Liver (tissue), 3 donors: ENCODE results near the gene KIRREL3.

Experiments
- JUND ChIP-seq, 2 donors: IDR thresholded peaks; 2 replicates each; pipeline ENCODE4 v1.6.1; 2016; ENCODE audit warnings: antibody characterized with exemption in 2 of 2
- TAF1 ChIP-seq: conservative IDR thresholded peaks from 2 replicates; pipeline ENCODE4 v1.6.1; 2016; ENCODE audit warnings: antibody characterized with exemption, mild to moderate bottlenecking
- YY1 ChIP-seq: IDR thresholded peaks from 2 replicates; pipeline ENCODE4 v1.6.1; 2016; ENCODE audit warnings: antibody characterized with exemption, mild to moderate bottlenecking
- TF ChIP-seq, protein P1 (sequence below): fragments of 150-350 bp; IDR thresholded peaks from 2 replicates; pipeline ENCODE4 v1.5.1; 2017; ENCODE audit warnings: improper control_type of control experiment, low read depth, low read length; ENCODE audit not compliant: missing input control
- TF ChIP-seq, protein P2 (sequence below): IDR thresholded peaks from 2 replicates; pipeline ENCODE4 v1.6.1; 2016; ENCODE audit warnings: antibody characterized with exemption, mild to moderate bottlenecking
- donor health status: healthy.
- donor health status: healthy.

DNA sequence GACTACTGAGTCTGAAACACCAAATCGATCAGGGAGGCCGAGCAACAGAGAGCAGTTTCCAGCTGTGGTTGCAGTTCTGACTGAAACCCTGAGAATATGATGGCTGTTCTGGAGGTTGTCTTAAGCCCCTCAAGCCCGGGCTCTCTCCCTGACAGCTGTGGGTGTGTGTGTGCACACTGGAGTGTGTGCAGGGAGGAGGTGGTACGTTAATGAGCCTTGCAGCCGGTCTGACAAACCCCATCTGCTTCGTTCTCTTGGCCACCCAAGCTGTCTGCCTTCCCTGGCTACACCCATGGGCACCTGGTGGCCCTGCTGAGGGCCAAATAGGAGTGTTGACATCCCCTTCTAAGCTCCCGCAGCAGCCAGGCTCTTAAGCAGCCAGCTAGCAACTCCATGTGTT is 189.8 kb downstream of the KIRREL3 start:
- TF ChIP-seq, protein P1, sequence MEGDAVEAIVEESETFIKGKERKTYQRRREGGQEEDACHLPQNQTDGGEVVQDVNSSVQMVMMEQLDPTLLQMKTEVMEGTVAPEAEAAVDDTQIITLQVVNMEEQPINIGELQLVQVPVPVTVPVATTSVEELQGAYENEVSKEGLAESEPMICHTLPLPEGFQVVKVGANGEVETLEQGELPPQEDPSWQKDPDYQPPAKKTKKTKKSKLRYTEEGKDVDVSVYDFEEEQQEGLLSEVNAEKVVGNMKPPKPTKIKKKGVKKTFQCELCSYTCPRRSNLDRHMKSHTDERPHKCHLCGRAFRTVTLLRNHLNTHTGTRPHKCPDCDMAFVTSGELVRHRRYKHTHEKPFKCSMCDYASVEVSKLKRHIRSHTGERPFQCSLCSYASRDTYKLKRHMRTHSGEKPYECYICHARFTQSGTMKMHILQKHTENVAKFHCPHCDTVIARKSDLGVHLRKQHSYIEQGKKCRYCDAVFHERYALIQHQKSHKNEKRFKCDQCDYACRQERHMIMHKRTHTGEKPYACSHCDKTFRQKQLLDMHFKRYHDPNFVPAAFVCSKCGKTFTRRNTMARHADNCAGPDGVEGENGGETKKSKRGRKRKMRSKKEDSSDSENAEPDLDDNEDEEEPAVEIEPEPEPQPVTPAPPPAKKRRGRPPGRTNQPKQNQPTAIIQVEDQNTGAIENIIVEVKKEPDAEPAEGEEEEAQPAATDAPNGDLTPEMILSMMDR, result no peak
- TF ChIP-seq JUND (IDR thresholded peaks at IDR 0.05), result no peak
- no peak for TF ChIP-seq TAF1
- TF ChIP-seq YY1, result no peak
- TF ChIP-seq, protein P2, sequence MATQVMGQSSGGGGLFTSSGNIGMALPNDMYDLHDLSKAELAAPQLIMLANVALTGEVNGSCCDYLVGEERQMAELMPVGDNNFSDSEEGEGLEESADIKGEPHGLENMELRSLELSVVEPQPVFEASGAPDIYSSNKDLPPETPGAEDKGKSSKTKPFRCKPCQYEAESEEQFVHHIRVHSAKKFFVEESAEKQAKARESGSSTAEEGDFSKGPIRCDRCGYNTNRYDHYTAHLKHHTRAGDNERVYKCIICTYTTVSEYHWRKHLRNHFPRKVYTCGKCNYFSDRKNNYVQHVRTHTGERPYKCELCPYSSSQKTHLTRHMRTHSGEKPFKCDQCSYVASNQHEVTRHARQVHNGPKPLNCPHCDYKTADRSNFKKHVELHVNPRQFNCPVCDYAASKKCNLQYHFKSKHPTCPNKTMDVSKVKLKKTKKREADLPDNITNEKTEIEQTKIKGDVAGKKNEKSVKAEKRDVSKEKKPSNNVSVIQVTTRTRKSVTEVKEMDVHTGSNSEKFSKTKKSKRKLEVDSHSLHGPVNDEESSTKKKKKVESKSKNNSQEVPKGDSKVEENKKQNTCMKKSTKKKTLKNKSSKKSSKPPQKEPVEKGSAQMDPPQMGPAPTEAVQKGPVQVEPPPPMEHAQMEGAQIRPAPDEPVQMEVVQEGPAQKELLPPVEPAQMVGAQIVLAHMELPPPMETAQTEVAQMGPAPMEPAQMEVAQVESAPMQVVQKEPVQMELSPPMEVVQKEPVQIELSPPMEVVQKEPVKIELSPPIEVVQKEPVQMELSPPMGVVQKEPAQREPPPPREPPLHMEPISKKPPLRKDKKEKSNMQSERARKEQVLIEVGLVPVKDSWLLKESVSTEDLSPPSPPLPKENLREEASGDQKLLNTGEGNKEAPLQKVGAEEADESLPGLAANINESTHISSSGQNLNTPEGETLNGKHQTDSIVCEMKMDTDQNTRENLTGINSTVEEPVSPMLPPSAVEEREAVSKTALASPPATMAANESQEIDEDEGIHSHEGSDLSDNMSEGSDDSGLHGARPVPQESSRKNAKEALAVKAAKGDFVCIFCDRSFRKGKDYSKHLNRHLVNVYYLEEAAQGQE, result no peak
